Endothelial cell of umbilical vein (primary cell): Measurements from ENCODE around the gene PHF23. TPM values are rescaled to one million over a fixed set of nuclear protein-coding genes. Genes with fewer than 3 reads are reported as not detected.

ENCODE experiments used
- BruUV-seq: library from RNA; stranded (reverse); fragments of 400-500 nt; replicated peaks from 2 replicates; lab custom pipeline; 2021; lab: Mats Ljungman, UMichigan
- CTCF ChIA-PET: fragments of 300-600, 350-600 bp; sonication (Branson Sonifier 250); formaldehyde crosslinking; loops from one replicate; lab custom pipeline; 2021; ENCODE audit warnings: antibody characterized with exemption, inconsistent platforms; lab: Charles Lee
- POLR2A ChIA-PET: fragments of 300-600, 350-600 bp; sonication (Branson Sonifier 250); formaldehyde crosslinking; loops from one replicate; lab custom pipeline; 2021; ENCODE audit warnings: antibody characterized with exemption, inconsistent platforms; lab: Charles Lee
- DNase-seq: peaks from one replicate; pipeline ENCODE4 v3.0.0-alpha.2; 2011; ENCODE audit warnings: low read depth, low spot score
- FAIRE-seq: peaks from 2 replicates; lab custom pipeline; 2011; peaks lifted over from hg19 to GRCh38; lab: Jason Lieb, UNC
- H2AFZ ChIP-seq: 2 replicates; pipeline ENCODE4 v1.6.0; 2012; ENCODE audit warnings: low read depth, low read length, control low read depth, inconsistent platforms
- H3K27ac ChIP-seq: 2 replicates; pipeline ENCODE4 v1.5.1; 2011; ENCODE audit warnings: low read depth, mild to moderate bottlenecking, control low read depth, low read length, moderate library complexity; ENCODE audit not compliant: insufficient read depth
- H3K27me3 ChIP-seq, 2 experiments: 2 replicates each; pipeline versions ENCODE4 v1.6.0 to v1.6.1; 2011; ENCODE audit warnings: low read length in 2 of 2, mixed read lengths in 1 of 2; ENCODE audit not compliant: control insufficient read depth in 2 of 2, insufficient read depth in 2 of 2
- H3K36me3 ChIP-seq, 2 experiments: 2 replicates in 1 of 2; 3 replicates in 1 of 2; pipeline ENCODE4 v1.5.1; 2011; ENCODE audit warnings: low read length in 2 of 2, mild to moderate bottlenecking in 1 of 2, moderate library complexity in 1 of 2; ENCODE audit not compliant: control insufficient read depth in 2 of 2, insufficient read depth in 2 of 2; ENCODE audit errors: extremely low read depth in 1 of 2
- H3K4me1 ChIP-seq: 3 replicates; pipeline ENCODE4 v1.5.1; 2011; ENCODE audit warnings: mild to moderate bottlenecking, low read length; ENCODE audit not compliant: control insufficient read depth, insufficient read depth; ENCODE audit errors: extremely low read depth
- H3K4me2 ChIP-seq: 2 replicates; pipeline ENCODE4 v1.6.1; 2011; ENCODE audit warnings: low read length, control low read depth, mixed read lengths; ENCODE audit not compliant: insufficient read depth
- H3K4me3 ChIP-seq, 3 experiments: fragments of 200-600 bp in 1 of 3; sonication (generic), shearing (Covaris generic) in 1 of 3; replicated peaks in 1 of 3; 2 replicates each; pipeline ENCODE4 v1.5.1; 2011 to 2016; ENCODE audit warnings: control low read depth in 3 of 3, low read length in 3 of 3, mild to moderate bottlenecking in 2 of 3, inconsistent platforms in 1 of 3, low read depth in 1 of 3, moderate library complexity in 1 of 3; ENCODE audit not compliant: insufficient read depth in 1 of 3
- H3K79me2 ChIP-seq: 2 replicates; pipeline ENCODE4 v1.6.0; 2012; ENCODE audit warnings: low read length, inconsistent platforms; ENCODE audit not compliant: control insufficient read depth, insufficient read depth
- H3K9ac ChIP-seq: replicated peaks from 2 replicates; pipeline ENCODE3; 2011; ENCODE audit warnings: low read length, control low read depth; ENCODE audit not compliant: insufficient read depth; ENCODE audit errors: extremely low read depth
- H3K9me1 ChIP-seq: replicated peaks from 3 replicates; pipeline ENCODE4 v1.6.0; 2011; ENCODE audit warnings: mild to moderate bottlenecking, low read length; ENCODE audit not compliant: control insufficient read depth, insufficient read depth; ENCODE audit errors: extremely low read depth
- H3K9me3 ChIP-seq: replicated peaks from 2 replicates; pipeline ENCODE4 v1.5.1; 2012; ENCODE audit warnings: low read length, inconsistent platforms; ENCODE audit not compliant: control insufficient read depth, insufficient read depth
- H4K20me1 ChIP-seq: replicated peaks from 2 replicates; pipeline ENCODE3; 2011; ENCODE audit warnings: mild to moderate bottlenecking, low read length; ENCODE audit not compliant: control insufficient read depth, insufficient read depth; ENCODE audit errors: extremely low read depth
- FOS ChIP-seq: IDR thresholded peaks from 2 replicates; pipeline ENCODE4 v1.6.1; 2011; ENCODE audit warnings: mild to moderate bottlenecking, low read length, moderate library complexity, borderline replicate concordance; ENCODE audit not compliant: insufficient read depth
- GATA2 ChIP-seq: IDR thresholded peaks from 2 replicates; pipeline ENCODE4 v1.7.0; 2011; ENCODE audit warnings: low read depth, mild to moderate bottlenecking, moderate library complexity, mixed read lengths, low read length; ENCODE audit not compliant: insufficient read length, insufficient read depth
- JUN ChIP-seq: IDR thresholded peaks from 2 replicates; pipeline ENCODE4 v1.6.1; 2011; ENCODE audit warnings: borderline replicate concordance, low read depth; ENCODE audit not compliant: insufficient read length, insufficient read depth
- MYC ChIP-seq: IDR thresholded peaks from one replicate; pipeline ENCODE4 v1.6.1; 2011; ENCODE audit warnings: mild to moderate bottlenecking, low read depth, low read length
- POLR2A ChIP-seq: IDR thresholded peaks from 2 replicates; pipeline ENCODE4 v1.6.1; 2012; ENCODE audit warnings: low read depth, mild to moderate bottlenecking, control low read depth, low read length
- POLR2AphosphoS5 ChIP-seq: IDR thresholded peaks from 2 replicates; pipeline ENCODE4 v1.6.1; 2012; ENCODE audit warnings: low read depth, mild to moderate bottlenecking, control low read depth, low read length, moderate library complexity; ENCODE audit not compliant: insufficient read depth
- dilution Hi-C: fragments of 300-500 bp; cut with MboI; formaldehyde crosslinking; loops from one replicate; pipeline ENCODE4 v1.15.0; 2019; ENCODE audit warnings: low sequenced_read_pairs; ENCODE audit not compliant: extremely low pct_ligation_motif_present
- intact Hi-C: fragments of 100-400 bp; cut with micrococcal nuclease; formaldehyde crosslinking; loops from one replicate; pipeline ENCODE4 v1.10.0; 2022
- polyA plus RNA-seq, 4 experiments: library from polyadenylated mRNA; depleted of rRNA in 3 of 4; stranded (reverse) in 3 of 4; unstranded in 1 of 4; fragments of >200 nt; gene quantifications; 2 replicates each; pipeline versions ENCODE4 v1.2.1 to v1.2.3, GENCODE V29; 2011 to 2012; ENCODE audit warnings: missing spikeins in 1 of 4
- total RNA-seq: library from RNA; stranded (reverse); gene quantifications from 2 replicates; pipeline ENCODE4 v1.2.3, GENCODE V29; 2021
- TF ChIP-seq, protein P1 (sequence below): IDR thresholded peaks from 2 replicates; pipeline ENCODE4 v1.6.1; 2011; ENCODE audit not compliant: insufficient read depth, insufficient read length
- TF ChIP-seq, protein P2 (sequence below), 2 donors: IDR thresholded peaks; 1 replicate in 1 of 2; 2 replicates in 1 of 2; pipeline ENCODE4 v1.5.1; 2011; ENCODE audit warnings: low read length in 2 of 2, mild to moderate bottlenecking in 2 of 2, moderate library complexity in 2 of 2, control low read depth in 1 of 2, inconsistent platforms in 1 of 2, low read depth in 1 of 2; ENCODE audit not compliant: insufficient read depth in 1 of 2; ENCODE audit errors: extremely low read depth in 1 of 2

The PHF23 gene
- total and polyA plus RNA-seq, 2 donors (not counting 3 experiments of a cell fraction or from before 2014, with no cell fraction given): 35.6 to 54.7 TPM

DNA sequence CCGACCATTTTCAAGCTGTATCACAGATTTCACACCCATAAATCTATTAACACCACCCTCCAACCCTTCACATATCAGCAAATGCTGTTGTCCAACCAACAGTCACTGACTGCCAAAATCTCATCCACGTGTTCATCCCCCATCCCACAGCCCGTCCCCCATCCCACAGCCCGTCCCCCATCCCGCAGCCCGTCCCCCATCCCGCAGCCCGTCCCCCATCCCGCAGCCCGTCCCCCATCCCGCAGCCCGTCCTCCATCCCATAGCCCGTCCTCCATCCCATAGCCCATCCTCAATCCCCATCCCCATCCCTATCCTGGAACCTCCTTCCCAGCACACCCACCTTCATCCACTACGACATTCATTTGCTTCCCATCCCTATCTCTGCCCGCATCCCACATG lies 33.7 kb downstream of the PHF23 start:
- CTCF ChIA-PET: no interaction called here
- no peaks in the 10 kb centered on the region for H3K27me3 ChIP-seq
- H3K79me2 ChIP-seq: no peaks in the 10 kb centered on the region
- no peak for DNase-seq
- TF ChIP-seq, protein P1, sequence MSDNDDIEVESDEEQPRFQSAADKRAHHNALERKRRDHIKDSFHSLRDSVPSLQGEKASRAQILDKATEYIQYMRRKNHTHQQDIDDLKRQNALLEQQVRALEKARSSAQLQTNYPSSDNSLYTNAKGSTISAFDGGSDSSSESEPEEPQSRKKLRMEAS: no peak
- no peak for TF ChIP-seq JUN
- no peak for TF ChIP-seq MYC
- TF ChIP-seq, protein P2, sequence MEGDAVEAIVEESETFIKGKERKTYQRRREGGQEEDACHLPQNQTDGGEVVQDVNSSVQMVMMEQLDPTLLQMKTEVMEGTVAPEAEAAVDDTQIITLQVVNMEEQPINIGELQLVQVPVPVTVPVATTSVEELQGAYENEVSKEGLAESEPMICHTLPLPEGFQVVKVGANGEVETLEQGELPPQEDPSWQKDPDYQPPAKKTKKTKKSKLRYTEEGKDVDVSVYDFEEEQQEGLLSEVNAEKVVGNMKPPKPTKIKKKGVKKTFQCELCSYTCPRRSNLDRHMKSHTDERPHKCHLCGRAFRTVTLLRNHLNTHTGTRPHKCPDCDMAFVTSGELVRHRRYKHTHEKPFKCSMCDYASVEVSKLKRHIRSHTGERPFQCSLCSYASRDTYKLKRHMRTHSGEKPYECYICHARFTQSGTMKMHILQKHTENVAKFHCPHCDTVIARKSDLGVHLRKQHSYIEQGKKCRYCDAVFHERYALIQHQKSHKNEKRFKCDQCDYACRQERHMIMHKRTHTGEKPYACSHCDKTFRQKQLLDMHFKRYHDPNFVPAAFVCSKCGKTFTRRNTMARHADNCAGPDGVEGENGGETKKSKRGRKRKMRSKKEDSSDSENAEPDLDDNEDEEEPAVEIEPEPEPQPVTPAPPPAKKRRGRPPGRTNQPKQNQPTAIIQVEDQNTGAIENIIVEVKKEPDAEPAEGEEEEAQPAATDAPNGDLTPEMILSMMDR (IDR thresholded peaks at IDR 0.05; ENCODE audit: extremely low read depth in 1 of 2, insufficient read depth in 1 of 2, low read depth in 1 of 2, low read length in 2 of 2): no peak
- TF ChIP-seq FOS: no peak
- TF ChIP-seq GATA2: no peak
- no peak for TF ChIP-seq POLR2AphosphoS5
- TF ChIP-seq POLR2A: no peak
- peak overlapping the region; percentile 51 for H3K4me2 ChIP-seq
- H2AFZ ChIP-seq: no peak overlapping the region
- dilution Hi-C loops: no loop called here
- peaks cover 3 to 18% of the 10 kb centered on the region in 2 experiments for H3K36me3 ChIP-seq
- peak overlapping the region; percentile 14 for H3K27ac ChIP-seq
- H3K9ac ChIP-seq: no peak overlapping the region
- no peak for FAIRE-seq
- peaks cover 6% of the 10 kb centered on the region for H3K4me1 ChIP-seq
- peak overlapping the region in 1 of 3 experiments; percentile 22 for H3K4me3 ChIP-seq
- H3K9me3 ChIP-seq: no peaks in the 10 kb centered on the region
- intact Hi-C loops: loop anchor here (1.0 kb wide), 1 partner anchor 9 kb away; no protein-coding TSS in a partner anchor
- no peaks in the 10 kb centered on the region for H4K20me1 ChIP-seq
- no TSS peak for BruUV-seq
- POLR2A ChIA-PET: no interaction called here
- H3K9me1 ChIP-seq: no peaks in the 10 kb centered on the region
